B cell (primary cell): Measurements from ENCODE around the gene PALB2. TPM values are rescaled to one million over a fixed set of nuclear protein-coding genes. Genes with fewer than 3 reads are reported as not detected.

ENCODE experiments used
- ATAC-seq: fragments of 200-7000 bp; cut with Tn5 transposase; one replicate; pipeline ENCODE4 v1.10.0; 2021; ENCODE audit warnings: low read depth, mild to moderate bottlenecking, moderate number of reproducible peaks, moderate library complexity
- CTCF ChIA-PET: fragments of 350-600 bp; sonication (Branson Sonifier 250); formaldehyde crosslinking; loops from one replicate; lab custom pipeline; 2021; ENCODE audit warnings: antibody characterized with exemption, inconsistent platforms; lab: Charles Lee
- POLR2A ChIA-PET: fragments of 350-600 bp; sonication (Branson Sonifier 250); formaldehyde crosslinking; loops from one replicate; lab custom pipeline; 2021; ENCODE audit warnings: antibody characterized with exemption; lab: Charles Lee
- DNase-seq: peaks from one replicate; pipeline ENCODE4 v3.0.0; 2013
- H2AFZ ChIP-seq: 2 replicates; pipeline ENCODE4 v1.6.1; 2012; ENCODE audit warnings: mild to moderate bottlenecking, low read depth, low read length; ENCODE audit not compliant: insufficient read depth, poor library complexity, severe bottlenecking
- H3K27ac ChIP-seq, 2 donors: 1 replicate in 1 of 2; 2 replicates in 1 of 2; pipeline ENCODE4 v1.5.1; 2012 to 2013; ENCODE audit warnings: low read length in 2 of 2, mild to moderate bottlenecking in 2 of 2, moderate library complexity in 1 of 2
- H3K27me3 ChIP-seq, 4 experiments: fragments of 200-600 bp in 1 of 4; sonication (generic) in 1 of 4; replicated peaks in 1 of 4; 1 replicate in 2 of 4; 2 replicates in 2 of 4; pipeline versions ENCODE4 v1.6.1 to v1.7.0; 2013 to 2016; ENCODE audit warnings: low read length in 3 of 4, mild to moderate bottlenecking in 2 of 4, mixed read lengths in 1 of 4, moderate library complexity in 1 of 4; ENCODE audit not compliant: insufficient read depth in 4 of 4, control insufficient read depth in 3 of 4; ENCODE audit errors: control extremely low read depth in 1 of 4
- H3K36me3 ChIP-seq, 2 experiments: replicated peaks in 1 of 2; 1 replicate in 1 of 2; 2 replicates in 1 of 2; pipeline versions ENCODE4 v1.6.1 to v1.7.1; 2013; ENCODE audit warnings: low read length in 1 of 2; ENCODE audit not compliant: insufficient read depth in 2 of 2, control insufficient read depth in 1 of 2; ENCODE audit errors: control extremely low read depth in 1 of 2, extremely low read depth in 1 of 2
- H3K4me1 ChIP-seq, 2 donors: fragments of 200-600 bp in 1 of 2; sonication (generic) in 1 of 2; 1 replicate in 1 of 2; 2 replicates in 1 of 2; pipeline versions ENCODE4 v1.5.1 to v1.6.1; 2013 to 2017; ENCODE audit warnings: low read length in 2 of 2; ENCODE audit not compliant: control insufficient read depth in 2 of 2, insufficient read depth in 2 of 2
- H3K4me2 ChIP-seq: replicated peaks from 2 replicates; pipeline ENCODE3; 2012; ENCODE audit warnings: mild to moderate bottlenecking, low read depth, low read length; ENCODE audit not compliant: poor library complexity, severe bottlenecking
- H3K4me3 ChIP-seq, 5 experiments: fragments of 200-600 bp in 1 of 5; sonication (generic) in 1 of 5; 1 replicate in 3 of 5; 2 replicates in 2 of 5; pipeline versions ENCODE4 v1.5.1 to v1.7.0; 2011 to 2016; ENCODE audit warnings: low read length in 4 of 5, mild to moderate bottlenecking in 4 of 5, low read depth in 2 of 5, control low read depth in 1 of 5, moderate library complexity in 1 of 5; ENCODE audit not compliant: insufficient read depth in 1 of 5; ENCODE audit errors: control extremely low read depth in 1 of 5, extremely low read depth in 1 of 5
- H3K79me2 ChIP-seq: fragments of 200-600 bp; sonication (generic); one replicate; pipeline ENCODE4 v1.6.0; 2016; ENCODE audit warnings: low read length; ENCODE audit not compliant: control insufficient read depth, insufficient read depth
- H3K9ac ChIP-seq: fragments of 200-600 bp; sonication (generic); 2 replicates; pipeline ENCODE4 v1.6.1; 2017; ENCODE audit warnings: mild to moderate bottlenecking, low read length, moderate library complexity
- H3K9me3 ChIP-seq, 3 donors: one replicate each; pipeline versions ENCODE4 v1.6.1 to v1.7.1; 2013; ENCODE audit warnings: low read length in 2 of 3; ENCODE audit not compliant: control insufficient read depth in 2 of 3, insufficient read depth in 1 of 3; ENCODE audit errors: control extremely low read depth in 1 of 3
- H4K20me1 ChIP-seq: 2 replicates; pipeline ENCODE4 v1.6.0; 2012; ENCODE audit warnings: mild to moderate bottlenecking, low read length; ENCODE audit not compliant: insufficient read depth, control insufficient read depth, poor library complexity, severe bottlenecking
- H3K27ac Mint-ChIP-seq: one replicate; pipeline ENCODE4 v1.8.0; 2021; ENCODE audit warnings: mixed read lengths
- H3K27me3 Mint-ChIP-seq: one replicate; pipeline ENCODE4 v1.8.0; 2021; ENCODE audit warnings: mixed read lengths
- H3K4me1 Mint-ChIP-seq: one replicate; pipeline ENCODE4 v1.8.0; 2021; ENCODE audit warnings: mixed read lengths
- H3K4me3 Mint-ChIP-seq: one replicate; pipeline ENCODE4 v1.8.0; 2021; ENCODE audit warnings: mixed read lengths
- H3K9me3 Mint-ChIP-seq: one replicate; pipeline ENCODE4 v1.8.0; 2022; ENCODE audit warnings: mixed read lengths; ENCODE audit not compliant: insufficient read depth
- EZH2 ChIP-seq: IDR thresholded peaks from 2 replicates; pipeline ENCODE4 v1.6.1; 2012; ENCODE audit warnings: borderline replicate concordance, low read depth, mild to moderate bottlenecking, moderate library complexity, low read length; ENCODE audit not compliant: insufficient read depth, poor library complexity, severe bottlenecking
- WGBS: methylation state at CpG from one replicate; pipeline ENCODE4 v1.1.5; 2013; ENCODE audit warnings: missing lambda C conversion rate; ENCODE audit not compliant: insufficient coverage; 5-methylcytosine and 5-hydroxymethylcytosine counted together
- intact Hi-C: fragments of 100-400 bp; cut with micrococcal nuclease; formaldehyde crosslinking; loops from one replicate; pipeline ENCODE4 v1.10.0; 2022
- polyA plus RNA-seq: library from polyadenylated mRNA; depleted of rRNA; stranded (reverse); fragments of >200 nt; gene quantifications from 2 replicates; pipeline ENCODE4 v1.2.3, GENCODE V29; 2012
- total RNA-seq, 2 donors: library from RNA; stranded (reverse); fragments of 120-200 nt in 1 of 2; gene quantifications; 1 replicate in 1 of 2; 2 replicates in 1 of 2; pipeline versions ENCODE4 v1.2.3 to v1.2.4, GENCODE V29; 2013 to 2022
- TF ChIP-seq, protein P1 (sequence below): fragments of 200-600 bp; IDR thresholded peaks from one replicate; pipeline ENCODE4 v1.8.0; 2022; ENCODE audit warnings: antibody characterized with exemption, mild to moderate bottlenecking

The PALB2 gene
- total and polyA plus RNA-seq, 2 donors (not counting 1 experiment from before 2014, with no cell fraction given): 3.6 to 16.3 TPM

DNA sequence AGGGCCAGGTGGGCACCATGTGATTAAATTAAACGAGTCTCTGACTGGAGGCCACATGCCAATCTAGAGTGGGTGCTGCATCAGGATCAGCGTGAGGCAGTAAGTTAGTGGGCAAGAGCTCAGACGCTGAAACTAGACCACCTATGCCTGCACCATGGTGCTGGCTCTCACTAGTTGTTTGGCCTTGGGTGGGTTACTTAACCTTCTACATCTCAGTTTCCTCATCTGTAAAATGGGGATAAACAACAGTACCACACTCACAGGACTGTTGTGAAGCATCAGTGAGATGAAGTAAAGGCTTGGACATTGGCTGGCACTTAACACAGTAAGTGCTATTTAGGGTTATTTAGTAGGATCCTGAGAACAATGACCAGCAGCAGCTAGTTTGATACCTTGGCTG lies 50.9 kb downstream of the PALB2 start:
- ChIA-PET CTCF (interaction anchor here (1.3 kb wide), 2 partner anchors 32 to 88 kb away, joined by 3 read pairs; partner anchors contain the start of gene UBFD1), POLR2A (no interaction called here)
- no peaks in the 10 kb centered on the region for H3K27me3 Mint-ChIP-seq
- Histone ChIP-seq H2AFZ (no peak overlapping the region), H3K4me2 (no peak overlapping the region), H3K79me2 (peaks cover 83% of the 10 kb centered on the region), H3K27ac (no peak overlapping the region), H3K4me1 (peaks cover 7% of the 10 kb centered on the region in 2 donors), H3K4me3 (no peak overlapping the region), H4K20me1 (peaks cover 78% of the 10 kb centered on the region), H3K9me3 (no peaks in the 10 kb centered on the region), H3K9ac (no peak overlapping the region), H3K27me3 (no peaks in the 10 kb centered on the region), H3K36me3 (peaks cover 0 to 68% of the 10 kb centered on the region in 2 experiments)
- no peak for ATAC-seq
- intact Hi-C loops: no loop called here
- DNase-seq: no peak
- no peak overlapping the region for H3K4me3 Mint-ChIP-seq
- no peak overlapping the region for H3K27ac Mint-ChIP-seq
- TF ChIP-seq, protein P1, sequence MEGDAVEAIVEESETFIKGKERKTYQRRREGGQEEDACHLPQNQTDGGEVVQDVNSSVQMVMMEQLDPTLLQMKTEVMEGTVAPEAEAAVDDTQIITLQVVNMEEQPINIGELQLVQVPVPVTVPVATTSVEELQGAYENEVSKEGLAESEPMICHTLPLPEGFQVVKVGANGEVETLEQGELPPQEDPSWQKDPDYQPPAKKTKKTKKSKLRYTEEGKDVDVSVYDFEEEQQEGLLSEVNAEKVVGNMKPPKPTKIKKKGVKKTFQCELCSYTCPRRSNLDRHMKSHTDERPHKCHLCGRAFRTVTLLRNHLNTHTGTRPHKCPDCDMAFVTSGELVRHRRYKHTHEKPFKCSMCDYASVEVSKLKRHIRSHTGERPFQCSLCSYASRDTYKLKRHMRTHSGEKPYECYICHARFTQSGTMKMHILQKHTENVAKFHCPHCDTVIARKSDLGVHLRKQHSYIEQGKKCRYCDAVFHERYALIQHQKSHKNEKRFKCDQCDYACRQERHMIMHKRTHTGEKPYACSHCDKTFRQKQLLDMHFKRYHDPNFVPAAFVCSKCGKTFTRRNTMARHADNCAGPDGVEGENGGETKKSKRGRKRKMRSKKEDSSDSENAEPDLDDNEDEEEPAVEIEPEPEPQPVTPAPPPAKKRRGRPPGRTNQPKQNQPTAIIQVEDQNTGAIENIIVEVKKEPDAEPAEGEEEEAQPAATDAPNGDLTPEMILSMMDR: no peak
- no peak for TF ChIP-seq EZH2
- H3K4me1 Mint-ChIP-seq: peaks cover 12% of the 10 kb centered on the region
- no peaks in the 10 kb centered on the region for H3K9me3 Mint-ChIP-seq
- WGBS: 88% methylated on average over 1 of the region's 3 CpGs

DNA sequence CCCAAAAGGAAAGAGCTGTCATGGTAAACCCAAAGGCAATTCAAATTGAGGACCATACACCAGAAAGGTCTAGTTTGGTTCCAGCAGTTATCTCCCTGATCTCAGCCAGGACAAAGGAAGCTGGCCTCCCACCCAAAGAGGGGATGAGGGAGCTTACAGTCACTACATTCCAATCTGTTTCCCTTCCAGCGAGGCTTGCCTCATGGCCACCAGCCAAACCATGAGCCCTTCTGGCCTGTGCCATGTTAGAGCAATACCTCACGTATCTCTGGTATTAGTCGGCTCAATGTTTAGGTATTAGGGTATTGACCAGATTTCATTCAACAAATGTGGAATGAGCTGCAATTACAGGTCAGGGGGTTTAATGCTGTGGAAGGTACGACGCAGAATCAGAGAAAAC lies 53.4 kb downstream of the PALB2 start:
- no peaks in the 10 kb centered on the region for H3K27me3 ChIP-seq
- no peaks in the 10 kb centered on the region for H3K4me1 ChIP-seq
- intact Hi-C loops: no loop called here
- ATAC-seq: no peak
- H3K27ac ChIP-seq: no peak overlapping the region
- H3K4me2 ChIP-seq: no peak overlapping the region
- H2AFZ ChIP-seq: no peak overlapping the region
- peaks cover 60% of the 10 kb centered on the region for H3K79me2 ChIP-seq
- H3K36me3 ChIP-seq: peaks cover 0 to 74% of the 10 kb centered on the region in 2 experiments
- WGBS: 100% methylated on average over 2 of the region's 5 CpGs
- H3K9me3 ChIP-seq: no peaks in the 10 kb centered on the region
- Mint-ChIP-seq H3K27ac (no peak overlapping the region), H3K9me3 (no peaks in the 10 kb centered on the region), H3K27me3 (no peaks in the 10 kb centered on the region), H3K4me3 (no peak overlapping the region), H3K4me1 (peaks cover 3% of the 10 kb centered on the region)
- no peak for DNase-seq
- no peak overlapping the region for H3K9ac ChIP-seq
- H3K4me3 ChIP-seq: no peak overlapping the region
- ChIA-PET POLR2A (no interaction called here), CTCF (no interaction called here)
- H4K20me1 ChIP-seq: peaks cover 60% of the 10 kb centered on the region
- no peak for TF ChIP-seq EZH2
- TF ChIP-seq, protein P1: no peak
